PC-3 (cell line): ENCODE data around the gene GNL3L. TPM values are rescaled to one million over a fixed set of nuclear protein-coding genes. Genes with fewer than 3 reads are reported as not detected.

Experiments
- ATAC-seq: fragments of 200-7000 bp; cut with Tn5 transposase; 2 replicates; pipeline ENCODE4 v1.9.1; 2020; ENCODE audit warnings: mild to moderate bottlenecking, moderate library complexity
- Bru-seq: library from RNA; stranded (reverse); fragments of 400-500 nt; gene quantifications from one replicate; lab custom pipeline; 2021; lab: Mats Ljungman, UMichigan
- BruChase-seq, 2 experiments: library from RNA; stranded (reverse); fragments of 400-500 nt; gene quantifications; one replicate each; lab custom pipeline; 2021; lab: Mats Ljungman, UMichigan
- BruUV-seq: library from RNA; stranded (reverse); fragments of 400-500 nt; replicated peaks from 2 replicates; lab custom pipeline; 2021; lab: Mats Ljungman, UMichigan
- CTCF ChIA-PET: fragments of 300-600 bp; sonication (Branson Sonifier 250); formaldehyde crosslinking; loops from one replicate; lab custom pipeline; 2022; ENCODE audit warnings: antibody characterized with exemption; lab: Charles Lee
- POLR2A ChIA-PET: fragments of 300-600 bp; sonication (Branson Sonifier 250); formaldehyde crosslinking; loops from one replicate; lab custom pipeline; 2022; ENCODE audit warnings: antibody characterized with exemption; ENCODE audit not compliant: unreplicated experiment; lab: Charles Lee
- DNase-seq: peaks from one replicate; pipeline ENCODE4 v3.0.0-alpha.2; 2015
- H2AFZ ChIP-seq: fragments of 300-600 bp; sonication (generic); 2 replicates; pipeline ENCODE4 v1.6.0; 2016; ENCODE audit warnings: antibody characterized with exemption, low read length
- H3F3A ChIP-seq: fragments of 300-600 bp; sonication (generic); one replicate; pipeline ENCODE4 v1.6.0; 2017; ENCODE audit warnings: antibody characterized with exemption, low read length, control low read depth, mild to moderate bottlenecking; ENCODE audit not compliant: unreplicated experiment
- H3K27ac ChIP-seq: fragments of 300-600 bp; sonication (generic); 2 replicates; pipeline ENCODE4 v1.5.1; 2016; ENCODE audit warnings: mild to moderate bottlenecking, low read length
- H3K27me3 ChIP-seq: fragments of 300-600 bp; sonication (generic); 2 replicates; pipeline ENCODE4 v1.6.1; 2016; ENCODE audit warnings: low read length, mixed read lengths
- H3K36me3 ChIP-seq: fragments of 300-600 bp; sonication (generic); 2 replicates; pipeline ENCODE4 v1.6.1; 2016; ENCODE audit warnings: low read depth, mixed run types, low read length, mixed read lengths
- H3K4me1 ChIP-seq: fragments of 300-600 bp; sonication (generic); 2 replicates; pipeline ENCODE4 v1.5.1; 2016; ENCODE audit warnings: low read length; ENCODE audit not compliant: insufficient read depth
- H3K4me2 ChIP-seq: fragments of 300-600 bp; sonication (generic); 2 replicates; pipeline ENCODE4 v1.6.0; 2016; ENCODE audit warnings: low read length
- H3K4me3 ChIP-seq: fragments of 300-600 bp; sonication (generic); 2 replicates; pipeline ENCODE4 v1.5.1; 2016; ENCODE audit warnings: mild to moderate bottlenecking, low read length, mixed read lengths
- H3K79me2 ChIP-seq: fragments of 300-600 bp; sonication (generic); 2 replicates; pipeline ENCODE4 v1.6.1; 2017; ENCODE audit warnings: low read length, mixed read lengths
- H3K9ac ChIP-seq: fragments of 300-600 bp; sonication (generic); 2 replicates; pipeline ENCODE4 v1.6.0; 2016; ENCODE audit warnings: mild to moderate bottlenecking, low read length
- H3K9me2 ChIP-seq: fragments of 300-600 bp; sonication (generic); replicated peaks from 2 replicates; pipeline ENCODE4 v1.6.1; 2016; ENCODE audit warnings: mixed run types, low read length, mixed read lengths
- H3K9me3 ChIP-seq: fragments of 300-600 bp; sonication (generic); 2 replicates; pipeline ENCODE4 v1.6.1; 2016; ENCODE audit warnings: low read length, mixed read lengths
- H4K20me1 ChIP-seq: fragments of 300-600 bp; sonication (generic); 2 replicates; pipeline ENCODE4 v1.6.1; 2016; ENCODE audit warnings: low read length, mixed read lengths
- CTCF ChIP-seq: fragments of 300-600 bp; sonication (generic); conservative IDR thresholded peaks from 2 replicates; pipeline ENCODE4 v1.5.1; 2017; ENCODE audit warnings: antibody characterized with exemption, low read depth, mild to moderate bottlenecking, low read length
- EZH2 ChIP-seq: fragments of 300-600 bp; sonication (generic); IDR thresholded peaks from one replicate; pipeline ENCODE4 v1.6.1; 2017; ENCODE audit warnings: antibody characterized with exemption, mild to moderate bottlenecking, low read length; ENCODE audit not compliant: unreplicated experiment
- EZH2phosphoT487 ChIP-seq: fragments of 300-600 bp; sonication (generic); IDR thresholded peaks from 2 replicates; pipeline ENCODE4 v1.6.1; 2018; ENCODE audit warnings: mild to moderate bottlenecking, antibody characterized with exemption, low read length, borderline replicate concordance
- intact Hi-C: fragments of 100-400 bp; cut with micrococcal nuclease; formaldehyde crosslinking; loops from 2 replicates; pipeline ENCODE4 v1.9.0; 2023
- long read RNA-seq: library from polyadenylated mRNA; unstranded; transcript quantifications from one replicate; pipeline ENCODE4 v2.0.0, GENCODE V29; 2021; ENCODE audit not compliant: unreplicated experiment
- total RNA-seq: library from RNA; depleted of rRNA; stranded (reverse); fragments of >200 nt; gene quantifications from 2 replicates; pipeline ENCODE4 v1.2.3, GENCODE V29; 2014; rRNA removed

GNL3L gene
- total RNA-seq (50.3 and 63.7 TPM in 2 replicates), Bru-seq, nascent RNA (percentile 85 among the genes with signal in this experiment), BruChase-seq, experiment 1, labeled RNA remaining after a 6-hour chase (percentile 86 among the genes with signal in this experiment), BruChase-seq, experiment 2, labeled RNA remaining after a 2-hour chase (percentile 85 among the genes with signal in this experiment)
- long read RNA-seq, transcript GNL3L-202 (16 exons, 2,135 nt) = minor isoform, 6 of 48 reads
- long read RNA-seq, transcript GNL3L-201 (16 exons, 2,357 nt) = major isoform, 12 of 48 reads
- long read RNA-seq, partial matches to known transcripts = 5 of 48 reads
- long read RNA-seq, other reads (novel, unspliced or antisense) = 25 of 48 reads

GRCh38 chrX:54529552-54530356, at the start of gene GNL3L:
TSS of gene GNL3L (plus strand) at chrX:54530219. CDS start at chrX:54532567, 2,348 bp downstream.
- no peaks in the 10 kb centered on the region for H3K9me3 ChIP-seq
- TF ChIP-seq CTCF (no peak), EZH2 (no peak), EZH2phosphoT487 (no peak)
- CTCF ChIA-PET = interaction anchor here (0.5 to 0.7 kb wide), 2 partner anchors 50 to 845 kb away, joined by 3 to 5 read pairs; no protein-coding TSS in a partner anchor
- peaks cover 20% of the 10 kb centered on the region for H3K4me1 ChIP-seq
- TSS peak; percentile 99 for BruUV-seq
- no peaks in the 10 kb centered on the region for H3K27me3 ChIP-seq
- H3K4me3 ChIP-seq = peak within 1 kb of the TSS; percentile 82
- peak within 1 kb of the TSS; percentile 99 for H3K9ac ChIP-seq
- POLR2A ChIA-PET = interaction anchor here (0.6 to 0.7 kb wide), 3 partner anchors 470 to 1202 kb away, joined by 6 to 15 read pairs (median 8); partner anchors contain the start of gene APEX2
- H3F3A ChIP-seq = no peaks in the 10 kb centered on the region
- peaks cover 47% of the 10 kb centered on the region for H3K79me2 ChIP-seq
- peak within 1 kb of the TSS; percentile 86 for H2AFZ ChIP-seq
- intact Hi-C loops = loop anchor here (10.0 kb wide), 1 partner anchor 285 kb away; no protein-coding TSS in a partner anchor
- H4K20me1 ChIP-seq = no peaks in the 10 kb centered on the region
- H3K36me3 ChIP-seq = peaks cover 12% of the 10 kb centered on the region
- H3K9me2 ChIP-seq = no peaks in the 10 kb centered on the region
- H3K27ac ChIP-seq = peak within 1 kb of the TSS; percentile 83
- ATAC-seq (peak; percentile 84), DNase-seq (peak; percentile 83)
- H3K4me2 ChIP-seq = peak within 1 kb of the TSS; percentile 99

GRCh38 chrX:54482839-54483593, 47.0 kb upstream of the GNL3L start:
- H3K36me3 ChIP-seq = no peaks in the 10 kb centered on the region
- ChIA-PET CTCF (no interaction called here), POLR2A (no interaction called here)
- no peaks in the 10 kb centered on the region for H3F3A ChIP-seq
- no peak for ATAC-seq
- TF ChIP-seq EZH2 (no peak), EZH2phosphoT487 (no peak), CTCF (no peak)
- H3K4me1 ChIP-seq = no peaks in the 10 kb centered on the region
- no peak overlapping the region for H3K27ac ChIP-seq
- H3K4me3 ChIP-seq = no peak overlapping the region
- BruUV-seq = no TSS peak
- H3K79me2 ChIP-seq = no peaks in the 10 kb centered on the region
- no peak for DNase-seq
- no peaks in the 10 kb centered on the region for H3K9me2 ChIP-seq
- intact Hi-C loops = no loop called here
- no peak overlapping the region for H3K4me2 ChIP-seq
- H4K20me1 ChIP-seq = no peaks in the 10 kb centered on the region
- no peak overlapping the region for H3K9ac ChIP-seq
- no peaks in the 10 kb centered on the region for H3K27me3 ChIP-seq
- no peak overlapping the region for H2AFZ ChIP-seq
- no peaks in the 10 kb centered on the region for H3K9me3 ChIP-seq
